ENCODE measurements around the gene PAPPA2.

PAPPA2 gene

DNA sequence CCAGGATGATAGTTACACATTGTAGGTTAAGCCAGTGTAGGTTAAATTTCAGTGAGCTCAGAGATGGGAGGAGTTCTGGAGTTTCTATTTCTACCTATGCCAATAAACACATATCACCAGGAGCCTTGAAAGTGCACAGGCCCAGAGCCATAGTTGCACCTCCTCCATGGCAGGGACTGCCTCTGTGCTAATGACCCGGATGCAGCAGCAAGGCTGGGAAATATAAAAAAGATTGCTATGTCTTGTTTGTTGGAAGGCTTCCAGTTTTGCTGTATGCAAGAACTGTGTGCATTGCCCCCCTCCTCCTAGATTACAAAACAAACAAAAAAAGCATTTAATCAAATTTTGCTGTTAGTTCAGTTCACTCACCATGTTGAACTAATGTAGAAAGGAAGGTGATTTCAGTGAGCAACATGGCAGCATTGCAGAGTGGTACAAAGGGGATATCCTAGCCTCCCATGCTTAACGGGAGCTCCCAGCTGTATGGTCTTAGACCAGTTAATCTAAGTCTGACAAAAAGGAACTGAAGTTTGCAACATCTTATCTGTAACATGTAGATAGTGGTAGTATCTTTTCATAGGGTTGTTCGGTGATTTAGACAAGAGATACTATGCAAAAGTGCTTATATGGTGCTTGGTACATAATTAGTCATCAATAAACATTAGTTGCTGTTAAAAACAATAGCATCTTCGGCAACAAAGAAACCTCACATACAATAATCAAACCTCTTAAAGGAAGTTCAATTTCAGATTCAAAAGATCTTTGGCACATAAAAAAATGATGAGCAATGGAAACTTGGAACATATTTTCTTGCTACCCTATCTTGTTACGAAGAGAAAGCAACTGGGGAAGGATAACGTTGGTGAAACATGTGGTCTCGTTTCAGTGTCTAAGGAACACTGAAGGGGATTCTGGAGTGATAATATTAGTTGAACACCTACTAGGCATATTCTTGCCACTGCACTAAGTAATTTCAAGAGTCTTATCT, 392.1 kb downstream of the PAPPA2 start:
- no peak for TF ChIP-seq CTCF (IDR thresholded peaks at IDR 0.05; ENCODE audit: control insufficient read depth, extremely low read depth, insufficient read depth)
- no peak for DNase-seq (ENCODE audit: low read depth)
- H3K4me3 ChIP-seq (ENCODE audit: low read depth, low read length), result no peak overlapping the region

DNA sequence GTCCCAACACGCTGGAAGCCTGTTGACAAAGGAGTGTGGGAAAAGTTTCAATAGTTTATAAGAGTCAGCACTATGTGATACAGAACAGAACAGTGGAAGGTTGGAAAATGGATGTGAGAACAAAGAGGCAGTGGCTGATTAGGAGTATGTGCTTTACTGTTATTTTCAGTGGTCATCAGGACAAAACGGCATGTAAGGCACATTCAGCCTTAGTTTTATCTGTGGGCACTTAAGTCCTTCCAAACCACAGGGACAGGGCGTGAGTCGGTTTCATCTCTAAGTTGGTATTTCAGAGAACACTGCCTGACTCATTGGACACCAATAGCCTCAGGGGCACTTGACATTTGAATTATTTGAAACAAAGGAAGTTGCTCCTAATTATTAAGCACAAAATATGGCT, 394.7 kb downstream of the PAPPA2 start:
- H3K4me3 ChIP-seq (ENCODE audit: low read depth, low read length), result no peak overlapping the region
- no peak for TF ChIP-seq CTCF (IDR thresholded peaks at IDR 0.05; ENCODE audit: control insufficient read depth, extremely low read depth, insufficient read depth)
- no peak for DNase-seq (ENCODE audit: low read depth)

- no peak for DNase-seq (ENCODE audit: low read depth)
- no peak overlapping the region for H3K4me3 ChIP-seq (ENCODE audit: low read depth, low read length)
- no peak for TF ChIP-seq CTCF (IDR thresholded peaks at IDR 0.05; ENCODE audit: control insufficient read depth, extremely low read depth, insufficient read depth)
Measured at GRCh38 chr1:176858433-176858916, 395.5 kb downstream of the PAPPA2 start.

DNA sequence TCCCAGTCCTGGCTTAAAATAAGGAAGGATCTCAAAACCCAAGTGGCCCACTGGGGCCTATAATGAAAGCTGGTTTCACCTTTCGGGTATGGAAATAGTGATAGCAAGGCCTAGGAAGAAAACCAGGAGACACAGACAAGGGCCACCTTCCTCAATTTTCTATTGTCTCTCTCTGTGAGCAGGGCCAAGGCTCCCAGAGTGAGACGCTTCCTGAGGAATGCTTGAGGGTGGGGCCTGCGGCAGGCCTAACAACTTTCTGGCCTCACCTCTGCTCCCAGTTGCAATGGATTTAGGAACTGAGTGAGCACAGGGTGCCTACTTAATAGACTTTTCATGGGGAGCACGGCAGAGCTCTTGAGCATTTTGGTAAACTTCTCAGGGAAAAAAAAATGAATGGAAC, 400.6 kb downstream of the PAPPA2 start:
- DNase-seq (ENCODE audit: low read depth), result no peak
- TF ChIP-seq CTCF (IDR thresholded peaks at IDR 0.05; ENCODE audit: control insufficient read depth, extremely low read depth, insufficient read depth), result no peak
- H3K4me3 ChIP-seq (ENCODE audit: low read depth, low read length), result no peak overlapping the region

DNA sequence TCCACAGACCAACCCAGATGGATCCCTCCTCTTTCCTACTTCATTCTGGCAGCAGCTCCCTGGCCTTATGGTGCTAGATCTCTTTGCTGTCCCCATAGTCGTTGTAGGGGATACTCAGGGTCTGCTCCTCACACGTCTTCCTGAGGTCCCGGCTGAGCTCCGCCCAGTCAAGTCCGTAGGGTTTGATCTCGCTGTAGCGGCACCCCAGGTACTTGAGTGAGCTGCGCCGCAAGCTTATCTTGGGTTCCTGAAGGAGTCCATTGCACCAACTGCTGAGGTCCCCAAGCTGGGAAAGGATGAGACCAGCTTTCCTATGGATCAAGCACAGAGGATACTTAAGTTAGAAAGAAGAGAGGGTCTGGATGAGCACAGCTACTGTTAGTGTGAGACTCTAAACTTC, 401.2 kb downstream of the PAPPA2 start:
- no peak overlapping the region for H3K4me3 ChIP-seq (ENCODE audit: low read depth, low read length)
- no peak for TF ChIP-seq CTCF (IDR thresholded peaks at IDR 0.05; ENCODE audit: control insufficient read depth, extremely low read depth, insufficient read depth)
- DNase-seq (ENCODE audit: low read depth), result no peak

DNA sequence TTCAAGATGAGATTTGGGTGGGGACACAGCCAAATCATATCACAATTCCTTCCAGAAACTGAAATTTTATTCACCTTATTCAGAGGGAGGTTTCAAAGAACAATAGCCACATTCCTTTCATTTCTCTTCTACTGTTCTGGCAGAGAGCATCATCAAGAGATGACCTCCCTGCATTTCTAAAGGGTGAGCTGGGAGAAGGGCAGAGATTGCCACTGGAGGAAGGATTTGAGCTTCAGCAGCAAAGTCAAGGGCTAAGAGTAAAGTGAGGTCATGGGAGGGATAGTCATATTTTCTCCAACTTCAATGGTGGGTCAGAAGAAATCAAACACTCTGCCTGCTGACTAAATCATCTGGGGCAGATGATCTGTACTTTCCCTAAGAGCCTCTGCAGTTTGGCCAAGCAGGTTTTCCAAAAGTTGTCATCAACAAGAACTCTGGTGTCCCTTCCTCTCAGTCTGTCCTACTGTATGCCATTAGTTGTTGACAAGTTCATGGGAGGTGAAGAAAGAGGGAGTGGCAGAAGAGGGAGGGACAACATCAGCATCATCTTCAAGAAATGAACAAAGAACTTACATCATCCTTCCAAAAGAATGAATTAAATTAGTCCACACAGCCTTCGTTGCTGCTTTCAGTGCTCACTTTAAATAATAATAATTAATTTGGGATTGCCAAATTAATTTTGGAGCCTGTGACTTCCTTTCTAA, 403.2 kb downstream of the PAPPA2 start:
- no peak for DNase-seq (ENCODE audit: low read depth)
- no peak overlapping the region for H3K4me3 ChIP-seq (ENCODE audit: low read depth, low read length)
- TF ChIP-seq CTCF (IDR thresholded peaks at IDR 0.05; ENCODE audit: control insufficient read depth, extremely low read depth, insufficient read depth), result no peak

All from LNCaP clone FGC (cell line).